B cell (primary cell): ENCODE measurements around the gene HDAC10.

ENCODE experiments used
- EZH2 ChIP-seq: IDR thresholded peaks from 2 replicates; pipeline ENCODE4 v1.6.1; 2012; ENCODE audit warnings: borderline replicate concordance, low read depth, mild to moderate bottlenecking, moderate library complexity, low read length; ENCODE audit not compliant: insufficient read depth, poor library complexity, severe bottlenecking
- TF ChIP-seq, protein P1 (sequence below): fragments of 200-600 bp; IDR thresholded peaks from one replicate; pipeline ENCODE4 v1.8.0; 2022; ENCODE audit warnings: antibody characterized with exemption, mild to moderate bottlenecking

DNA sequence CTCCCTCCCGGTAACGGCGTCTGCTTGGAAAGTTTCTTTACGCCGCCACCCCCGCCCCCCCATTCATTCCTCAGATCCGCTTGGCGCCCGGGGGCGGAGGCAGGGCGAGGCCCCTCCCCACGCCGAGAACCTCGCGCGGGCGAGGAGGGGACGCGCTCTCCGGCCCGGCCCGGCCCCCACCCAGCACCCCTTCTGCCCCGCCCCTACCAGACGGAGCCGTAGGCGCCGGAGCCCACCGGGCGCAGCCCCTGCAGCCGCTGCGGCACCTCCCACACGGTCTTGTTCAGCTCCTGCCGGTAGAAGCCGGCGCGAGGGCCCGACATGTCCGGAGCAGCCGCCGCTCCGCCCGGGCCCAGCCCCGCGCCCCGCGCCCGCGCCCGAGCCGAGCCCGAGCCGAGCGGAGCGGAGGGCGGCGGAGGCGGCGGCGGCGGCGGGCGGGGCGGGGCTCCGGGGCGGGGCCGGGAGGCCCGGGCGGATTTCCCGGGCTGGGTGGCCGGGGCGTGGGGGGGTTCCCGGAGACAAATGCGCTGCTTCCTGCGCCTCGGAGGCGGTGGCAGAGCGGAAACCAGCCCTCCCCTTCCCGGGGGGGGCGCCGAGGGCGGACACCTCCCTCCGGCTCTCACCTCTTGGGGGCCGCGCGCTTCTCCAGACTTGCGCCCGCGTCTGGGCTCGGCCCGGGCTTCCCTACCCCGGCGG is 19.1 kb upstream of the HDAC10 start, which contains the start of gene MAPK11:
- TF ChIP-seq, protein P1, sequence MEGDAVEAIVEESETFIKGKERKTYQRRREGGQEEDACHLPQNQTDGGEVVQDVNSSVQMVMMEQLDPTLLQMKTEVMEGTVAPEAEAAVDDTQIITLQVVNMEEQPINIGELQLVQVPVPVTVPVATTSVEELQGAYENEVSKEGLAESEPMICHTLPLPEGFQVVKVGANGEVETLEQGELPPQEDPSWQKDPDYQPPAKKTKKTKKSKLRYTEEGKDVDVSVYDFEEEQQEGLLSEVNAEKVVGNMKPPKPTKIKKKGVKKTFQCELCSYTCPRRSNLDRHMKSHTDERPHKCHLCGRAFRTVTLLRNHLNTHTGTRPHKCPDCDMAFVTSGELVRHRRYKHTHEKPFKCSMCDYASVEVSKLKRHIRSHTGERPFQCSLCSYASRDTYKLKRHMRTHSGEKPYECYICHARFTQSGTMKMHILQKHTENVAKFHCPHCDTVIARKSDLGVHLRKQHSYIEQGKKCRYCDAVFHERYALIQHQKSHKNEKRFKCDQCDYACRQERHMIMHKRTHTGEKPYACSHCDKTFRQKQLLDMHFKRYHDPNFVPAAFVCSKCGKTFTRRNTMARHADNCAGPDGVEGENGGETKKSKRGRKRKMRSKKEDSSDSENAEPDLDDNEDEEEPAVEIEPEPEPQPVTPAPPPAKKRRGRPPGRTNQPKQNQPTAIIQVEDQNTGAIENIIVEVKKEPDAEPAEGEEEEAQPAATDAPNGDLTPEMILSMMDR = no peak
- TF ChIP-seq EZH2 = no peak
